Caco-2 (cell line): ENCODE results near the gene PRKX. TPM values are rescaled to one million over a fixed set of nuclear protein-coding genes. Genes with fewer than 3 reads are reported as not detected.
"Not testable (repeated sequence)": the region's sequence is repeated elsewhere in the genome, so short reads cannot be mapped to it uniquely, and the experiment has no call there.

Experiments
- BruUV-seq: library from RNA; stranded (reverse); fragments of 400-500 nt; replicated peaks from 2 replicates; lab custom pipeline; 2021; lab: Mats Ljungman, UMichigan
- CTCF ChIA-PET: fragments of 300-600 bp; sonication (Branson Sonifier 250); formaldehyde crosslinking; loops from one replicate; lab custom pipeline; 2022; ENCODE audit warnings: antibody characterized with exemption; lab: Charles Lee
- POLR2A ChIA-PET: fragments of 300-600 bp; sonication (Branson Sonifier 250); formaldehyde crosslinking; loops from one replicate; lab custom pipeline; 2022; ENCODE audit warnings: antibody characterized with exemption; lab: Charles Lee
- DNase-seq, 2 experiments: peaks; one replicate each; pipeline versions ENCODE4 v3.0.0 to v3.0.0-alpha.2; 2020 to 2022
- H3K27me3 ChIP-seq: replicated peaks from 2 replicates; pipeline ENCODE4 v1.6.0; 2011; ENCODE audit warnings: low read length; ENCODE audit not compliant: control insufficient read depth, insufficient read depth
- H3K36me3 ChIP-seq: 2 replicates; pipeline ENCODE4 v1.5.1; 2011; ENCODE audit warnings: low read length; ENCODE audit not compliant: control insufficient read depth, insufficient read depth
- H3K4me1 ChIP-seq: fragments of 250-450 bp; sonication (Bioruptor Pico); 2 replicates; pipeline ENCODE4 v1.5.1; 2020; ENCODE audit warnings: mild to moderate bottlenecking
- H3K4me3 ChIP-seq: 2 replicates; pipeline ENCODE4 v1.5.1; 2011; ENCODE audit warnings: low read depth, mild to moderate bottlenecking, control low read depth, low read length
- H3K9me3 ChIP-seq: fragments of 250-450 bp; sonication (Bioruptor Pico); 2 replicates; pipeline ENCODE4 v1.5.1; 2020; ENCODE audit warnings: mild to moderate bottlenecking, moderate library complexity
- H3K27ac Mint-ChIP-seq: one replicate; pipeline ENCODE4 v1.8.0; 2022; ENCODE audit warnings: mixed read lengths; ENCODE audit not compliant: unreplicated experiment
- H3K27me3 Mint-ChIP-seq: one replicate; pipeline ENCODE4 v1.8.0; 2022; ENCODE audit warnings: mixed read lengths; ENCODE audit not compliant: insufficient read depth, unreplicated experiment
- H3K36me3 Mint-ChIP-seq: one replicate; pipeline ENCODE4 v1.8.0; 2022; ENCODE audit warnings: mild to moderate bottlenecking, mixed read lengths; ENCODE audit not compliant: insufficient read depth, unreplicated experiment
- H3K4me1 Mint-ChIP-seq: one replicate; pipeline ENCODE4 v1.8.0; 2022; ENCODE audit warnings: low read depth, mixed read lengths; ENCODE audit not compliant: unreplicated experiment
- H3K4me3 Mint-ChIP-seq: one replicate; pipeline ENCODE4 v1.8.0; 2022; ENCODE audit warnings: mild to moderate bottlenecking, moderate library complexity, mixed read lengths; ENCODE audit not compliant: unreplicated experiment
- H3K9me3 Mint-ChIP-seq: one replicate; pipeline ENCODE4 v1.8.0; 2022; ENCODE audit warnings: mixed read lengths; ENCODE audit not compliant: unreplicated experiment
- intact Hi-C: fragments of 100-400 bp; cut with micrococcal nuclease; formaldehyde crosslinking; loops from one replicate; pipeline ENCODE4 v1.10.0; 2022; ENCODE audit not compliant: unreplicated experiment
- total RNA-seq: library from RNA; stranded (reverse); gene quantifications from 2 replicates; pipeline ENCODE4 v1.2.3, GENCODE V29; 2022
- TF ChIP-seq, protein P1 (sequence below), 2 experiments: fragments of 200-600 bp in 1 of 2; IDR thresholded peaks; 1 replicate in 1 of 2; 2 replicates in 1 of 2; pipeline versions ENCODE4 v1.5.1 to v1.8.0; 2011 to 2022; ENCODE audit warnings: antibody characterized with exemption in 1 of 2, control low read depth in 1 of 2, inconsistent platforms in 1 of 2, low read depth in 1 of 2, low read length in 1 of 2, mild to moderate bottlenecking in 1 of 2, moderate library complexity in 1 of 2; ENCODE audit not compliant: insufficient read depth in 1 of 2, severe bottlenecking in 1 of 2, unreplicated experiment in 1 of 2

Gene PRKX
- total RNA-seq, 1 experiment from 2014 or later, result 20.3 TPM

DNA sequence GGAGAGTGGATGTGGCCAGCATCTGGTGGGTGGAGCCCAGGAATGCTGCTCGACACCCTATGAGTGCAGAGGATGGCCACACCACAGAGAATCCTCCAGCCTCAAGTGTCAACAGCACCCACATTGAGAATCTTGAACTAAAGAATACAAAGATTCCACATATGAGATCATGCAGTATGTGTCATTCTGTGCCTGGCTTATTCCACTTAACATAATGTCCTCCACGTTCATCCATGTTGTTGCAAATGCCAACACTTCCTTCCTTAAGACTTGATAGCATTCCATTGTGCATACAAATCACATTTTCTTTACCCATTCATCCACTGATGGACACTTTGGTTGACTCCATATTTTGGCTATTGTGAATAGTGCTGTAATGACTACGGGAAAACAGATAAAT lies 145.8 kb downstream of the PRKX start:
- H3K4me3 Mint-ChIP-seq, result no peak overlapping the region
- H3K27me3 Mint-ChIP-seq, result no peaks in the 10 kb centered on the region
- no TSS peak for BruUV-seq
- H3K4me1 ChIP-seq, result no peaks in the 10 kb centered on the region
- H3K36me3 ChIP-seq, result no peaks in the 10 kb centered on the region
- POLR2A ChIA-PET, result no interaction called here
- H3K36me3 Mint-ChIP-seq, result no peaks in the 10 kb centered on the region
- intact Hi-C loops, result no loop called here
- no peaks in the 10 kb centered on the region for H3K4me1 Mint-ChIP-seq
- H3K4me3 ChIP-seq, result no peak overlapping the region
- CTCF ChIA-PET, result no interaction called here
- no peak for DNase-seq
- H3K9me3 ChIP-seq, result no peaks in the 10 kb centered on the region
- H3K9me3 Mint-ChIP-seq, result no peaks in the 10 kb centered on the region
- no peak overlapping the region for H3K27ac Mint-ChIP-seq
- H3K27me3 ChIP-seq, result no peaks in the 10 kb centered on the region
- TF ChIP-seq, protein P1, sequence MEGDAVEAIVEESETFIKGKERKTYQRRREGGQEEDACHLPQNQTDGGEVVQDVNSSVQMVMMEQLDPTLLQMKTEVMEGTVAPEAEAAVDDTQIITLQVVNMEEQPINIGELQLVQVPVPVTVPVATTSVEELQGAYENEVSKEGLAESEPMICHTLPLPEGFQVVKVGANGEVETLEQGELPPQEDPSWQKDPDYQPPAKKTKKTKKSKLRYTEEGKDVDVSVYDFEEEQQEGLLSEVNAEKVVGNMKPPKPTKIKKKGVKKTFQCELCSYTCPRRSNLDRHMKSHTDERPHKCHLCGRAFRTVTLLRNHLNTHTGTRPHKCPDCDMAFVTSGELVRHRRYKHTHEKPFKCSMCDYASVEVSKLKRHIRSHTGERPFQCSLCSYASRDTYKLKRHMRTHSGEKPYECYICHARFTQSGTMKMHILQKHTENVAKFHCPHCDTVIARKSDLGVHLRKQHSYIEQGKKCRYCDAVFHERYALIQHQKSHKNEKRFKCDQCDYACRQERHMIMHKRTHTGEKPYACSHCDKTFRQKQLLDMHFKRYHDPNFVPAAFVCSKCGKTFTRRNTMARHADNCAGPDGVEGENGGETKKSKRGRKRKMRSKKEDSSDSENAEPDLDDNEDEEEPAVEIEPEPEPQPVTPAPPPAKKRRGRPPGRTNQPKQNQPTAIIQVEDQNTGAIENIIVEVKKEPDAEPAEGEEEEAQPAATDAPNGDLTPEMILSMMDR (IDR thresholded peaks at IDR 0.05; ENCODE audit: insufficient read depth in 1 of 2, low read depth in 1 of 2, low read length in 1 of 2, severe bottlenecking in 1 of 2, unreplicated experiment in 1 of 2), result no peak

DNA sequence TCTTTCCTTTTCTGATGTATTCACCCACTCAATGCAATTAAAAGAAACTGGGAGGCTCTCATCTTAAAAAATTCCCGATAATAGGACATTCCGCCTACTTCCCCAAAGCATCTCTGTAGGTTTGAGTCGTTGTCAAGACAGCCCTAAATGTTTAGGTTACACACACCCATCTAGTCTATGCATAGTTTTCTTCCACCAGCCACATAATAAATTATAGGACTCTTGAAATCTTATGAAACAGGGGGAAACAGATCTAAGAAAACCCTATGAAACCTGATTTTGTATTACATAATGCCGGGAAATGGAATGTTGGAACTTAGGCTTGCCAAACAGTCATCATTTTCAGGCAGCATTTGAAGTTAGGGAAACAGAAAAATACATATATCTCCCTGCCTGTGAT lies 150.0 kb downstream of the PRKX start:
- no peaks in the 10 kb centered on the region for H3K9me3 ChIP-seq
- no peaks in the 10 kb centered on the region for H3K27me3 ChIP-seq
- intact Hi-C loops, result no loop called here
- H3K9me3 Mint-ChIP-seq, result peaks cover 9% of the 10 kb centered on the region
- H3K4me1 ChIP-seq, result no peaks in the 10 kb centered on the region
- no peaks in the 10 kb centered on the region for H3K36me3 ChIP-seq
- CTCF ChIA-PET, result no interaction called here
- H3K4me3 Mint-ChIP-seq, result no peak overlapping the region
- peaks cover 5% of the 10 kb centered on the region for H3K36me3 Mint-ChIP-seq
- POLR2A ChIA-PET, result no interaction called here
- no peaks in the 10 kb centered on the region for H3K4me1 Mint-ChIP-seq
- H3K27ac Mint-ChIP-seq, result no peak overlapping the region
- H3K27me3 Mint-ChIP-seq, result no peaks in the 10 kb centered on the region
- TF ChIP-seq, protein P1 (IDR thresholded peaks at IDR 0.05; ENCODE audit: insufficient read depth in 1 of 2, low read depth in 1 of 2, low read length in 1 of 2, severe bottlenecking in 1 of 2, unreplicated experiment in 1 of 2), result no peak
- no peak for DNase-seq
- H3K4me3 ChIP-seq, result no peak overlapping the region
- BruUV-seq, result no TSS peak

DNA sequence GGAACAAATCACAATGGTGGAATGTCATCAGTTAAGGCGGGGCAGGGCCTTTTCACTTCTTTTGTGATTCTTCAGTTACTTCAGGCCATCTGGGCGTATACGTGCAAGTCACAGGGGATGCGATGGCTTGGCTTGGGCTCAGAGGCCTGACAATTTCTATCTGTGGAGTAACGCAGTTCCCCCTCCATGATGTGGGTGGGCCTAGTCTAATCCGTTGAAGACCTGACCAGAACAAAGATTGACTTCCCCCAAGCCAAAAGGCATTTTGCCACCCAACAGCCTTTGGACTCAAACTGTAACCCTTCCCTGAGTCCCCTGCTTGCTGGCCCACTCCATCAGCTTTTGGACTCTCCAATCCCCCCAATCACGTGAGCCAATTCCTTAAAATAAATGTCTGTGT lies 153.4 kb downstream of the PRKX start:
- H3K4me3 Mint-ChIP-seq, H3K36me3 Mint-ChIP-seq, CTCF ChIA-PET, H3K36me3 ChIP-seq, BruUV-seq, H3K9me3 Mint-ChIP-seq, H3K27me3 Mint-ChIP-seq, H3K4me1 Mint-ChIP-seq, H3K9me3 ChIP-seq, H3K27ac Mint-ChIP-seq, H3K27me3 ChIP-seq, H3K4me3 ChIP-seq, intact Hi-C loops, H3K4me1 ChIP-seq, POLR2A ChIA-PET, DNase-seq: not testable (repeated sequence)
